H1 (cell line): ENCODE data around the gene MRPS34. TPM values are rescaled to one million over a fixed set of nuclear protein-coding genes. Genes with fewer than 3 reads are reported as not detected.
A peak's percentile ranks its signal among the peaks of the same experiment; 100 is the strongest.

Experiments used
- CTCF ChIA-PET: fragments of 300-600 bp; sonication (Branson Sonifier 250); formaldehyde crosslinking; loops from one replicate; lab custom pipeline; 2021; ENCODE audit not compliant: partially characterized antibody; lab: Charles Lee
- POLR2A ChIA-PET: fragments of 300-600 bp; sonication (Branson Sonifier 250); formaldehyde crosslinking; loops from one replicate; lab custom pipeline; 2021; ENCODE audit warnings: inconsistent platforms; ENCODE audit not compliant: partially characterized antibody; lab: Charles Lee
- DNase-seq, 2 experiments: peaks; one replicate each; pipeline versions ENCODE4 v3.0.0 to v3.0.0-alpha.2; 2010 to 2022; ENCODE audit warnings: low spot score in 2 of 2, low read depth in 1 of 2, mixed read lengths in 1 of 2
- FAIRE-seq: peaks from 2 replicates; lab custom pipeline; 2011; peaks lifted over from hg19 to GRCh38; lab: Jason Lieb, UNC
- H2AFZ ChIP-seq: 2 replicates; pipeline ENCODE4 v1.8.1; 2012; ENCODE audit warnings: low read length, inconsistent platforms
- H2AK5ac ChIP-seq: 2 replicates; pipeline ENCODE4 v1.6.1; 2013; ENCODE audit warnings: low read depth, low read length
- H2BK120ac ChIP-seq: replicated peaks from 2 replicates; pipeline ENCODE3; 2013; ENCODE audit warnings: low read depth, low read length, inconsistent platforms
- H2BK12ac ChIP-seq: 2 replicates; pipeline ENCODE4 v1.6.1; 2013; ENCODE audit warnings: low read depth, low read length
- H2BK15ac ChIP-seq: 2 replicates; pipeline ENCODE4 v1.6.1; 2013; ENCODE audit warnings: low read length
- H2BK20ac ChIP-seq: 2 replicates; pipeline ENCODE4 v1.6.1; 2013; ENCODE audit warnings: low read length
- H2BK5ac ChIP-seq: 2 replicates; pipeline ENCODE4 v1.6.1; 2013; ENCODE audit warnings: low read depth, low read length
- H3K14ac ChIP-seq: 2 replicates; pipeline ENCODE4 v1.6.1; 2013; ENCODE audit warnings: inconsistent platforms; ENCODE audit not compliant: insufficient read length
- H3K18ac ChIP-seq: 2 replicates; pipeline ENCODE4 v1.6.1; 2013; ENCODE audit warnings: low read length; ENCODE audit errors: extremely low read depth
- H3K23ac ChIP-seq: 2 replicates; pipeline ENCODE4 v1.6.1; 2013; ENCODE audit warnings: inconsistent platforms; ENCODE audit not compliant: insufficient read length
- H3K23me2 ChIP-seq: 2 replicates; pipeline ENCODE4 v1.6.1; 2013; ENCODE audit warnings: low read depth, low read length
- H3K27ac ChIP-seq: 2 replicates; pipeline ENCODE4 v1.6.1; 2011; ENCODE audit warnings: low read depth, low read length, inconsistent platforms
- H3K27me3 ChIP-seq, 4 experiments: replicated peaks in 1 of 4; 1 replicate in 1 of 4; 2 replicates in 3 of 4; pipeline versions ENCODE4 v1.6.1 to v1.8.1; 2011 to 2013; ENCODE audit warnings: low read length in 3 of 4, mild to moderate bottlenecking in 3 of 4, inconsistent platforms in 2 of 4, mixed read lengths in 2 of 4, moderate library complexity in 1 of 4; ENCODE audit not compliant: control insufficient read depth in 3 of 4, insufficient read depth in 3 of 4; ENCODE audit errors: extremely low read depth in 1 of 4
- H3K36me3 ChIP-seq, 4 experiments: 2 replicates each; pipeline versions ENCODE4 v1.6.1 to v1.8.1; 2011 to 2013; ENCODE audit warnings: mild to moderate bottlenecking in 4 of 4, low read length in 3 of 4, moderate library complexity in 2 of 4, control low read depth in 1 of 4, inconsistent platforms in 1 of 4; ENCODE audit not compliant: insufficient read depth in 4 of 4, control insufficient read depth in 2 of 4
- H3K4ac ChIP-seq: replicated peaks from 2 replicates; pipeline ENCODE3; 2013; ENCODE audit warnings: low read length, low read depth, mixed read lengths, inconsistent platforms; ENCODE audit not compliant: insufficient read length
- H3K4me1 ChIP-seq, 4 experiments: replicated peaks in 1 of 4; 1 replicate in 1 of 4; 2 replicates in 3 of 4; pipeline versions ENCODE4 v1.6.1 to v1.8.1; 2011 to 2013; ENCODE audit warnings: low read length in 3 of 4, inconsistent platforms in 2 of 4, mixed read lengths in 1 of 4; ENCODE audit not compliant: insufficient read depth in 4 of 4, control insufficient read depth in 3 of 4
- H3K4me2 ChIP-seq, 2 experiments: 2 replicates each; pipeline versions ENCODE4 v1.6.1 to v1.8.1; 2011 to 2013; ENCODE audit warnings: low read depth in 2 of 2, low read length in 2 of 2, control low read depth in 1 of 2, inconsistent platforms in 1 of 2, mild to moderate bottlenecking in 1 of 2; ENCODE audit not compliant: insufficient read depth in 1 of 2
- H3K4me3 ChIP-seq, 4 experiments: fragments of 200-600, 300-600 bp in 1 of 4; sonication (generic), shearing (Covaris generic), sonication (Bioruptor Twin) in 1 of 4; 2 replicates each; pipeline versions ENCODE4 v1.5.1 to v1.8.1; 2011 to 2016; ENCODE audit warnings: low read length in 4 of 4, low read depth in 3 of 4, control low read depth in 2 of 4, inconsistent platforms in 2 of 4, mild to moderate bottlenecking in 2 of 4, mixed read lengths in 1 of 4, moderate library complexity in 1 of 4; ENCODE audit not compliant: insufficient read depth in 2 of 4; ENCODE audit errors: extremely low read depth in 1 of 4
- H3K56ac ChIP-seq: replicated peaks from 2 replicates; pipeline ENCODE3; 2013; ENCODE audit warnings: low read depth, mild to moderate bottlenecking, mixed read lengths, low read length, inconsistent platforms; ENCODE audit not compliant: insufficient read length
- H3K79me1 ChIP-seq: 2 replicates; pipeline ENCODE4 v1.6.1; 2013; ENCODE audit warnings: low read depth, low read length, control low read depth
- H3K79me2 ChIP-seq, 2 experiments: 2 replicates each; pipeline versions ENCODE4 v1.6.1 to v1.8.1; 2012 to 2013; ENCODE audit warnings: low read length in 2 of 2, mild to moderate bottlenecking in 2 of 2, inconsistent platforms in 1 of 2; ENCODE audit not compliant: insufficient read depth in 2 of 2, control insufficient read depth in 1 of 2
- H3K9ac ChIP-seq, 4 experiments: replicated peaks in 1 of 4; 1 replicate in 1 of 4; 2 replicates in 3 of 4; pipeline versions ENCODE4 v1.6.1 to v1.8.1; 2011 to 2013; ENCODE audit warnings: low read depth in 3 of 4, low read length in 3 of 4, control low read depth in 2 of 4, mild to moderate bottlenecking in 2 of 4, moderate library complexity in 2 of 4, inconsistent platforms in 1 of 4; ENCODE audit errors: extremely low read depth in 1 of 4
- H3K9me3 ChIP-seq, 2 experiments: 2 replicates each; pipeline versions ENCODE4 v1.6.1 to v1.8.1; 2012 to 2013; ENCODE audit warnings: mild to moderate bottlenecking in 2 of 2, moderate library complexity in 2 of 2, control low read depth in 1 of 2, inconsistent platforms in 1 of 2, low read depth in 1 of 2, low read length in 1 of 2, mixed read lengths in 1 of 2; ENCODE audit not compliant: insufficient read depth in 2 of 2
- H4K20me1 ChIP-seq, 2 experiments: replicated peaks in 1 of 2; 2 replicates each; pipeline versions ENCODE3 to v1.8.1; 2011 to 2013; ENCODE audit warnings: inconsistent platforms in 2 of 2, low read length in 2 of 2, mild to moderate bottlenecking in 1 of 2; ENCODE audit not compliant: insufficient read depth in 2 of 2, control insufficient read depth in 1 of 2
- H4K5ac ChIP-seq: 2 replicates; pipeline ENCODE4 v1.6.1; 2013; ENCODE audit warnings: low read length, low read depth, mixed read lengths, inconsistent platforms; ENCODE audit not compliant: insufficient read length
- H4K8ac ChIP-seq: 2 replicates; pipeline ENCODE4 v1.8.0; 2013; ENCODE audit warnings: mild to moderate bottlenecking, moderate library complexity, low read length, inconsistent platforms; ENCODE audit not compliant: insufficient read depth; ENCODE audit errors: extremely low read depth
- H4K91ac ChIP-seq: replicated peaks from 2 replicates; pipeline ENCODE3; 2013; ENCODE audit warnings: low read length, mixed read lengths, inconsistent platforms; ENCODE audit not compliant: insufficient read length
- BCL11A ChIP-seq, 2 experiments: IDR thresholded peaks; one replicate each; pipeline ENCODE4 v1.6.1; 2011; ENCODE audit warnings: low read depth in 2 of 2, low read length in 2 of 2, mild to moderate bottlenecking in 2 of 2
- CBX5 ChIP-seq: fragments of 300-800, 300-1000 bp; sonication (generic); IDR thresholded peaks from 2 replicates; pipeline ENCODE4 v1.7.1; 2016; ENCODE audit warnings: antibody characterized with exemption, low read length, low read depth
- CEBPB ChIP-seq: IDR thresholded peaks from 2 replicates; pipeline ENCODE4 v1.6.1; 2012; ENCODE audit warnings: low read depth, low read length
- FOSL1 ChIP-seq: IDR thresholded peaks from 2 replicates; pipeline ENCODE4 v1.6.1; 2011; ENCODE audit warnings: mild to moderate bottlenecking, low read depth, low read length, moderate library complexity; ENCODE audit not compliant: insufficient read depth
- HDAC6 ChIP-seq: IDR thresholded peaks from one replicate; pipeline ENCODE4 v1.7.1; 2012; ENCODE audit warnings: low read depth, mild to moderate bottlenecking, inconsistent platforms, low read length, moderate library complexity
- JUND ChIP-seq: IDR thresholded peaks from 2 replicates; pipeline ENCODE4 v1.6.1; 2011; ENCODE audit warnings: mild to moderate bottlenecking, improper control_type of control experiment, low read length
- MAFK ChIP-seq: IDR thresholded peaks from 2 replicates; pipeline ENCODE4 v1.6.1; 2012; ENCODE audit warnings: low read depth, mild to moderate bottlenecking, improper control_type of control experiment, low read length
- NANOG ChIP-seq: IDR thresholded peaks from 2 replicates; pipeline ENCODE4 v1.6.1; 2011; ENCODE audit warnings: low read length, low read depth, mild to moderate bottlenecking, inconsistent platforms; ENCODE audit not compliant: insufficient read depth, poor library complexity, severe bottlenecking
- SIRT6 ChIP-seq: IDR thresholded peaks from one replicate; pipeline ENCODE4 v1.7.1; 2012; ENCODE audit warnings: low read length, inconsistent platforms
- ZNF274 ChIP-seq: IDR thresholded peaks from 2 replicates; pipeline ENCODE4 v1.7.0; 2012; ENCODE audit warnings: low read length, borderline replicate concordance; ENCODE audit errors: extremely low read depth
- WGBS, 2 experiments: shearing (Covaris generic) in 1 of 2; methylation state at CpG; one replicate each; pipeline versions ENCODE4 v1.1.6 to v1.1.7; 2013 to 2015; ENCODE audit warnings: low lambda C conversion rate in 2 of 2, mixed read lengths in 2 of 2, inconsistent platforms in 1 of 2, low coverage in 1 of 2, missing lambda C conversion rate in 1 of 2; ENCODE audit not compliant: insufficient replicate concordance in 2 of 2, insufficient coverage in 1 of 2, insufficient read length in 1 of 2; ENCODE audit errors: extremely low coverage in 1 of 2, missing lambda C conversion rate in 1 of 2; 5-methylcytosine and 5-hydroxymethylcytosine counted together
- polyA plus RNA-seq, 7 experiments: library from polyadenylated mRNA; depleted of rRNA in 3 of 7; stranded (reverse) in 5 of 7; unstranded in 2 of 7; fragments of >200 nt in 5 of 7; fragments of 200-250 nt in 2 of 7; gene quantifications; 1 replicate in 5 of 7; 2 replicates in 1 of 7; 4 replicates in 1 of 7; pipeline versions ENCODE4 v1.2.1 to v1.2.3, GENCODE V29; 2011 to 2013; ENCODE audit warnings: missing spikeins in 2 of 7, mixed read lengths in 2 of 7
- total RNA-seq: library from RNA; stranded (reverse); fragmentation: NEBNext Ultra II Directional; extraction: Animal tissue kit (Norgen Biotek cat#: 25700); gene quantifications from 2 replicates; pipeline ENCODE4 v1.2.1, GENCODE V29; 2021
- TF ChIP-seq, protein P1 (sequence below): IDR thresholded peaks from 2 replicates; pipeline ENCODE4 v1.6.1; 2011; ENCODE audit warnings: low read depth, mild to moderate bottlenecking, low read length; ENCODE audit not compliant: insufficient read depth

Gene MRPS34
- total and polyA plus RNA-seq, 2 of the 8 experiments (the other 6 are each of a cell fraction or from before 2014, with no cell fraction given): 168 to 252 TPM

DNA sequence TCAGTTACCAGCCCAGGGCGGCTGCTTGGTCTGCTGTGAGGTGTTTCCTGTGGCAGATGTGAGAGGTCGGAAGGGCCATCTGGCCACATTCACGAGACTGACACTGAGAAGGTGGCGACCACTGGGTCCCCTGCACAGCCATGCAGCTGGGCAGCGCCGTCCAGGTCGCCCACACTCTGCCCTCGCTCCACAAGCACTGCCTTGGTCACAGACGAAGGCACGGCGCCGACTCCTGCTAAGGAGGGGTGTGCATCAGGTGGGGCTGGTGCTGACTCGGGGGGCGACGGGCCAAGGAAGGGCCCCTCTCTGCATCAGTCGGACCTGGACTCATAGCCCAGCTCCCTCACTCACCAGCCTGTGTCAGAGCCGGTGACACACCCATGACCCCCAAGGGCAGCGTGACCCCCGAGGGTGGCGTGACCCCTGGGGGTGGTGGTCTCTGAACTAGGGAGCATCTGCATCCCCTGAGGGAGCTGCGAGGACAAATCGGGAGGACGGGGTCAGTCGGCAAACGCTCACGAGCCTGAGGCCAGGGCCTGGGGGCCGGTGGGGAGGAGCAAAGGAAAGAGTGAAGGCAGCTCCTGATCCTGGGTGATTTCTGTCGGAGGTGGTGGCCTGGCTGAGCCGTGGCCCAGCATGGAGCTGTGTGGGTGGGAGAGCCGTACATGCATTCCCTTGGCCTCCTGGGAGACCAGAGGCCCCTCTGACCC is 32.0 kb downstream of the MRPS34 start:
- Histone ChIP-seq H2BK15ac (no peak overlapping the region), H3K9me3 (peaks cover 39 to 45% of the 10 kb centered on the region in 2 experiments), H2AK5ac (no peak overlapping the region; the same call in 1 of the 2 replicates), H3K23ac (no peak overlapping the region), H3K23me2 (no peaks in the 10 kb centered on the region), H3K14ac (no peak overlapping the region), H3K18ac (no peak overlapping the region), H2BK120ac (no peak overlapping the region), H3K4ac (no peak overlapping the region), H2AFZ (no peak overlapping the region), H2BK20ac (no peak overlapping the region), H3K36me3 (peaks cover 0 to 5% (median 0%) of the 10 kb centered on the region in 4 experiments; a peak in 2 of 8 replicates), H3K27ac (no peak overlapping the region), H4K91ac (no peak overlapping the region), H4K8ac (peak overlapping the region; percentile 65; the same call in 1 of the 2 replicates), H3K79me1 (0 out of 2 replicates have a peak, but pooled peaks cover 5% of the 10 kb centered on the region), H2BK5ac (peak overlapping the region; percentile 0; the same call in 1 of the 2 replicates), H2BK12ac (no peak overlapping the region), H3K4me2 (no peak overlapping the region), H3K56ac (no peak overlapping the region), H3K9ac (no peak overlapping the region), H4K20me1 (peaks cover 0 to 8% of the 10 kb centered on the region in 2 experiments), H3K79me2 (no peaks in the 10 kb centered on the region), H3K4me3 (no peak overlapping the region), H3K4me1 (no peaks in the 10 kb centered on the region), H4K5ac (no peak overlapping the region), H3K27me3 (no peaks in the 10 kb centered on the region)
- WGBS, 2 experiments: 92% methylated on average over 24 of the region's 30 CpGs; no CpG with 5 or more reads in 1 of the 2 experiments
- POLR2A ChIA-PET: interaction anchor here (0.7 to 2.0 kb wide), 3 partner anchors 12 to 30 kb away, joined by 3 to 8 read pairs (median 7); partner anchors contain the start of gene NME3
- no peak for DNase-seq
- no peak for FAIRE-seq
- CTCF ChIA-PET: interaction anchor here (0.7 kb wide), 1 partner anchor 24 kb away, joined by 3 read pairs; no protein-coding TSS in a partner anchor
- no peak for TF ChIP-seq MAFK
- TF ChIP-seq HDAC6: no peak
- TF ChIP-seq BCL11A (IDR thresholded peaks at IDR 0.05; ENCODE audit: low read depth in 2 of 2, low read length in 2 of 2): no peak
- TF ChIP-seq CBX5: no peak
- no peak for TF ChIP-seq FOSL1
- TF ChIP-seq SIRT6: no peak
- no peak for TF ChIP-seq NANOG
- TF ChIP-seq CEBPB: no peak
- TF ChIP-seq, protein P1, sequence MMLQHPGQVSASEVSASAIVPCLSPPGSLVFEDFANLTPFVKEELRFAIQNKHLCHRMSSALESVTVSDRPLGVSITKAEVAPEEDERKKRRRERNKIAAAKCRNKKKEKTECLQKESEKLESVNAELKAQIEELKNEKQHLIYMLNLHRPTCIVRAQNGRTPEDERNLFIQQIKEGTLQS: no peak
- no peak for TF ChIP-seq ZNF274
- no peak for TF ChIP-seq JUND
